H7 (cell line): ENCODE results near the gene RNF13. TPM values are rescaled to one million over a fixed set of nuclear protein-coding genes. Genes with fewer than 3 reads are reported as not detected.

Experiments
- total RNA-seq: library from RNA; depleted of rRNA; stranded (reverse); fragments of >200 nt; shearing (Covaris generic); gene quantifications from 2 replicates; pipeline ENCODE4 v1.2.3, GENCODE V29; 2014; rRNA removed

RNF13 gene
- total RNA-seq, 1 experiment from 2014 or later, result 31.3 TPM

Other genes with a start within 250 kb of the RNF13 start
- 14.1 and 22.0 TPM in 2 replicates for gene WWTR1, start 155.2 kb upstream of the RNF13 start, total RNA-seq
- gene COMMD2, start 60.7 kb upstream of the RNF13 start, total RNA-seq, result 41.3 and 58.9 TPM in 2 replicates
- gene ANKUB1, start 20.7 kb upstream of the RNF13 start, total RNA-seq, result not detected in 2 replicates
- 236 and 243 TPM in 2 replicates for gene PFN2, start 157.7 kb downstream of the RNF13 start, total RNA-seq